Measurements from ENCODE around the gene LRCOL1.

Gene LRCOL1

DNA sequence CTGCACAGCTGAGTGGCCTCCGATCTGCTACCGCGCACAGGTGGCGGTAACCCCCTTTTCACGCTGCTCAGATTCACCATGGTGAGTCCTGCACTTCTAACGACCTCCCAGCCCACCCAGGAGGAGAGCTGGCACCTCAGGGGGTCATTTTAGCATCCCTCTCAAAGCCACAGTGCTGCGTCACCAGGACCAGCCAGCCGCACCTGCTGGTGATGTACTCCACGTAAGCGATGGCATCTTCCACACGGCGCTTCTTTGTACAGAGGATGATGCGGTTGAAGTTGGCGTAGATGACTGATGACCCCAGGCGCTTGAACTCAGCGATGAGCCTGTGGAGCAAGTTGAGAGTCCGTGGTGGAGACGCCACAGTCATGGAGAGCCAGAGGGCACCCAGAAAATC, 27.4 kb upstream of the LRCOL1 start:
- DNase-seq (ENCODE audit: low read depth in 2 of 3, low spot score in 2 of 3) = no peak

DNA sequence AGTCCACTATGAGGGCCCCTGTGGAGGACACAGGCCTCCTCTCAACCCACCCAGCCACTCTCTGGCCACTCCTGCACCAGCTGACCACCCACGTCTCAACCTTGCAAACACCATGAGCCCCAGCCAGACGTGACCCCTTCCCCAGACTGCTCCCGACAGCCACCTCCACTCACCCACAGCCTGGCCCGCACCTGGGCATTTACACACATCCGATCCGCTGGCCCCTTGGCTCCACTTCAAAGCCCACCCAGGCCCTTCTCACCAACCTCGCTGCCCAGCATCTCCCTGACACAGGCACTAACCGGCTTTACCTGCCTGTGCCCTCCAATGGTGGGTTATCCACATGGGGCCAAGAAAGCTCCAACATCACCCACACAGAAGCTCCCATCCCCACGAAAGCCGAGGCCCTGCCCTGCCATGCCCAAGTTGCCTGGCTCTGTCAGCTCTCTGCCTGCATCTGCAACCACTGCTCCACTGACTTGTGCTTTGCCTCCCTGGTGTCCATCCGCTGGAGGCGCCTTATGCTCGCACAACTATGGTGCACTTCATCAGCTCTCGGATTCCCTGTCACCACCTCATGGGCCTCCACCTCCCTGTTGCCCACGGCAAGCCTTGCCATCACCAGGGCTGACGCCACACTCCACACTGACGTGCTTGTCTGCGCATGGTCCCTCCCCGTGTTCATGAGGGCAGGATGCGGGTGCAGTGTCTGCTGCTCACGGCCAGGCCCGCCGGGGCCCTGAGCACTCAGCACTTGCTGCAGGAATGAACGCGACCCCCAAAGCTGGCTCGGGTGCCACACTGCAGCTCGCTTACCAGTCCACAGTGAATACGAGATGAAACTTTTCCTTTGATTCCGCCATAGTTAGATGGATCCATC, 24.9 kb upstream of the LRCOL1 start:
- no peak for DNase-seq (ENCODE audit: low read depth in 2 of 3, low spot score in 2 of 3)

DNA sequence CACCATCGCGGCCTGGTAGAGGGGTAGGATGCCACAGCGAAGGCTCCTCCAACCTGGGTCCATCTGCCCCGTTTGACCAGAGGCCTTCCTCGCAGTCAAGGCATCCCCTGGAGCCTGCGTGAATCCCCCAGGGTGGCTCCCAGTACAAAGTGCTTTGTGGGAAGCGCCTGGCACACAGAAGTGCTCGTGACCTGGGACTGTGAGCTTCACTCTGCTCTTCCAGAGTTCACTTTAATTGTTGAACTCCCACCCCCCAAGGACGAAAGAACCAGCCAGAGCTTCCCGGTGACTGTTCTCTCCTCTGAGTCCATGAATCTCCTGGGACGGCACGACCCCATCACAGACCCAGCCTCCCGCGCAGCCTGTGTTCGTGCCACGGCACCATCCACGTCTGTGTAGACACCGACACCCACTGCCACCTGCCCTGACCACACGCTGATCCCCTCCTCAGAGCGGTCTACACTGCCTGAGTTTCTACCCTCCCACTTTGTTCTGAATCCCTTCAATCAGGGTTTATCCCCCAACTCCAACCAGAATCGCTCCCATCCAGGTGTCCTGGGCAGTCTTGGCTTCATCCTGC, 24.1 kb upstream of the LRCOL1 start:
- no peak for DNase-seq (ENCODE audit: low read depth in 2 of 3, low spot score in 2 of 3)

GRCh38 chr12:132633901-132634300, 23.5 kb upstream of the LRCOL1 start:
- no peak for DNase-seq (ENCODE audit: low read depth in 2 of 3, low spot score in 2 of 3)

GRCh38 chr12:132633398-132633797, 23.0 kb upstream of the LRCOL1 start:
- DNase-seq (ENCODE audit: low read depth in 2 of 3, low spot score in 2 of 3) = no peak

- no peak for DNase-seq (ENCODE audit: low read depth in 2 of 3, low spot score in 2 of 3)
These were observed 22.3 kb upstream of the LRCOL1 start for GRCh38 chr12:132632521-132633228.

- no peak for DNase-seq (ENCODE audit: low read depth in 2 of 3, low spot score in 2 of 3)
These were observed 21.3 kb upstream of the LRCOL1 start for GRCh38 chr12:132631666-132632065.

- no peak for DNase-seq (ENCODE audit: low read depth in 2 of 3, low spot score in 2 of 3)
These were observed 20.3 kb upstream of the LRCOL1 start for GRCh38 chr12:132630672-132631071.

DNA sequence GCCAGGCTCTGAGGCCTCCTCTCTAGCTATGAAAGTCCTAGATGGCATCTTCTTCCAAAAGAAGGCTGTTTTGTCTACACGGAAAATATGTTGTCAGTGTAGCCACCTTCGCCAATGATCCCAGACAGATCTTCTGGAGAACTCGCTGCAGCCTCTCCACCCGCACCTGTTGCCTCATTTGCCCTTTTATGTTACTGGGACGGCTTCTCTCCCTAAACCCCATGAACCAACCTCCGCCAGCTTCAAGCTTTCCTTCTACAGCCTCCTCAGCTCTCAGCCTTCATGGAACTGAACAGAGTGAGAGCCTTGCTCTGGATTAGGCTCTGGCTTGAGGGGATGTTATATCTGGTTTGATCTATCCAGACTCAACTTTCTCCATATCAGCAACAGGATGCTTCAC, 18.9 kb upstream of the LRCOL1 start:
- no peak for DNase-seq (ENCODE audit: low read depth in 2 of 3, low spot score in 2 of 3)

- DNase-seq (ENCODE audit: low read depth in 2 of 3, low spot score in 2 of 3) = no peak
These were observed 15.5 kb upstream of the LRCOL1 start for GRCh38 chr12:132625731-132626430.

DNA sequence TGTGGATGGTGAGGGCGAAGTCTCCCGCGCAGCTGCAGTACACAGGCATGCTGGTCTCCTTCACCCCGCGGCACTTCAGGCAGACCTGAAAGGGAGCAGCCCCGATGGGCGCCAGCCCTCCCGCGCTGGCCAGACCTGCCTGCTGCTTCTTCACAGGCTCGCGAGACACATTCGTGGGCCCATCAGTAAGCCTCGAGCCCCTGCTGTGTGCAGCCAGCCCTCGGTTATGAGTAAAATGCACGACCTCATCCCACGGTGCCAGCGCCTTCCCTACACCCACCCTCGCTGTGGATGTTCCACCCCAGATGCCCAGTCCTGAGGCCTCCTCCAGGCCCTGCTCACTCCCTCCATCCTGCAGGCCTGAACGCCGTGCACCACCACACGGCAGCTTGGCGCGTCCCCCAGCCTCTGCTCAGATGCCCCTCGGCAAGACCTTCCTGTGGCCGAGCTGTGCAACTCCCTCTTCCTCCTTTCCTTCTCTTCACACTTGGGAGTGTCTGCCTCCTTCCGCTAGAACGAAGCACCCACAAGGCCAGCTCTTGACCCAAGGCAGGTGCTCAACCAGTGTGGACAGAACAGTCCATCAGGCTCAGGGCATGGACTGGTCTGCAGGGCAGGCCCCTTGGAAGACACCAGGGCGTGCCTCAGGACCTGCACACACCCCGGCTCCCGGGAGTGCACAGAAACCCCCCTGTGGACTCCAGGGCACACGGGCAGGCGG, 14.7 kb upstream of the LRCOL1 start:
- DNase-seq (ENCODE audit: low read depth in 2 of 3, low spot score in 2 of 3) = no peak

GRCh38 chr12:132624186-132624855, 13.9 kb upstream of the LRCOL1 start:
- no peak for DNase-seq (ENCODE audit: low read depth in 2 of 3, low spot score in 2 of 3)

GRCh38 chr12:132623072-132623869, 12.9 kb upstream of the LRCOL1 start:
- DNase-seq (ENCODE audit: low read depth in 2 of 3, low spot score in 2 of 3) = no peak

GRCh38 chr12:132622437-132623071, 12.2 kb upstream of the LRCOL1 start:
- DNase-seq (ENCODE audit: low read depth in 2 of 3, low spot score in 2 of 3) = no peak

DNA sequence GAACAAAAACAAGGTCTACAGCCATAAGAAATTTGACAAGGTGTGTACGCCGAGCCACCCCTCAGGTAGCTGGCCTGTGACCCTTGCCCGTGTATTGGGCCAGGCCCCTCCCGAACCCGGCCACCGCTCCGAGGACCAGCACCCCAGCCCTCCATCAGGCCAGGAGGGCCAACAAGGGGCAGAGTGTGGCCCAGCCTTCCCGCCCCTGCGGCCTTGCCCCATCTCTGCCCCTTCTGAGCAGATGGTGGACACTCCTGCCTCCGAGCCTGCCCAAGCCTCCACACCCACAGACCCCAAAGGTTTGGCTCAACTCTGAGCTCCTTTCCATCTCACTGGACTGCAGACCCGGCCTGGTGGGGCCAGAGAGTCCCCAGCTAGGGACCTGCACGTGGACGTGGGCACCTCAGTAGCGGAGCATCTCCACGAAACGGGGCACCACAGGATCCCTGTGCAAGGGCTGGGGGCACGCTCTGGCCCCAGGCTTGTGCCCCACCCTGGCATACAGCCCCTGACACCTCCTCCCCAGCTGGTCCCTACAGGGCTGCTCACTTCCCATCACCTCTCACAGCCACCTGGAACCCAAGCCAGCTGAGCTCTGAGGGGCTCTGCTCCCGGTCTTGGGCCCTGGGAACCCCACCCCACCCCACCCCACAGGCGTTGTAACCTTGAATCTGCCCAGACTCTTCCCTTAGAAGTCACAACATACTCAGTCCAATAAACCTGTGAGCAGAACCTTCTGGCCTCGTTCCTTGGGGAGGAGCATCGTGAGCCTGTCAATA, 11.5 kb upstream of the LRCOL1 start:
- no peak for DNase-seq (ENCODE audit: low read depth in 2 of 3, low spot score in 2 of 3)

- no peak for DNase-seq (ENCODE audit: low read depth in 2 of 3, low spot score in 2 of 3)
These were observed 10.7 kb upstream of the LRCOL1 start for GRCh38 chr12:132620899-132621656.

DNA sequence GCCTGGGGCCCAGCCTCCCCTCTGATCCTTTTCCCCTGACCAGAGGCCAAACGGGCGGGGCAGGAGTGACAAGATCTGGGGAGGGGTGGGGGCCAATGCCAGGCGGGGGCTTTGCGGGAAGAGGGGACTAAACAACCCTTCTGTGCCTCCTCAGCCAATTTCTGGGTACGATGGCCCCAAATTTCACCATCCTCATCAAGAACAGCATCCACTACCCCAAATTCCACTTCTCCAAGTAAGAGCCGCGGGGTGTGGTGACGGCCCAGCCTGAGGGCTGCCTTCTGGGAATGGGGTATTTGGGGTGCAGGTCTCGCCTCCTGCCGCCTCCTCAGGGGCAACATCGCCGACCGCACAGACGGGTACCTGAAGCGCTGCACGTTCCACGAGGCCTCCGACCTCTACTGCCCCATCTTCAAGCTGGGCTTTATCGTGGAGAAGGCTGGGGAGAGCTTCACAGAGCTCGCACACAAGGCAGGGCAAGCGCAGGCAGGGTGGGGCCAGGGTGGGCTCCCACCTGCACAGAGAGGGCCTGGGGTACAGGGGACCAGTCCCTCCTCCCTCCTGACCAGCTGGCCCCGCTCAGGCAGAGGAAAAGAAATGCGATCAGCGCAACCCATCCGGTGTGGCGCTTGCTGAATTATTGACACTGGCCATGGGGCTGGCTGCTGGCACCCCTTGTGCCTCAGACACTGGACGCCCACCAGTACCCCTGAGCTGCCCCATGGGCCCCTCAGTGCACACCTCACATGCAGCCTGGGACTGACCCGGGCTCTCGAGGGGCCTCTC, 9.9 kb upstream of the LRCOL1 start:
- no peak for DNase-seq (ENCODE audit: low read depth in 2 of 3, low spot score in 2 of 3)

Measured in activated CD8-positive, alpha-beta memory T cell treated with anti-CD3 and anti-CD28 coated beads for 48 hours (primary cell).